ENCODE data around the gene SOD3. TPM values are rescaled to one million over a fixed set of nuclear protein-coding genes. Genes with fewer than 3 reads are reported as not detected.

The SOD3 gene
- total RNA-seq, 1 experiment from 2014 or later, result not detected

DNA sequence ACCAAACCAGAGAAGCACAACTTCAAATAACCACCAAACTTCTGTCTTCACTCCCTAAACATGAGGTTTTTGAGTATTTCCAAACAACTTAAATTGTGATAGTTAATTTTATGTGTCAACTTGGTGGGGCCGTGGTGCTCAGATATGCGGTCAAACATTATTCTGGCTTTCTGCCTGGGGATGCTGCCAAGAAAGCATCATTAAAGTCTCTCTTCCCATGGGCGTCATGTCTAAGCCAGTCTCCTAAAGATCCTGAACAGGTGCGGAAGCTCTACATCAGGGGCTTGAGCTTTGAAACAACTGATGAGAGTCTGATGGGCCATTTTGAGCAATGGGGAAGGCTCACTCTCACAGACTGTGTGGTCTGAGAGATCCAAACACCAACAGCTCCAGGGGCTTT lies 24.1 kb upstream of the SOD3 start:
- no peaks in the 10 kb centered on the region for H3K27me3 ChIP-seq
- no peaks in the 10 kb centered on the region for H3K36me3 ChIP-seq
- no peak for DNase-seq
- H3K9me3 ChIP-seq, result no peaks in the 10 kb centered on the region
- no peak overlapping the region for H3K4me3 ChIP-seq

- no peak for DNase-seq
- no peaks in the 10 kb centered on the region for H3K9me3 ChIP-seq
- H3K4me3 ChIP-seq, result no peak overlapping the region
- H3K27me3 ChIP-seq, result no peaks in the 10 kb centered on the region
- H3K36me3 ChIP-seq, result no peaks in the 10 kb centered on the region
Observed at GRCh38 chr4:24772061-24772705, 23.2 kb upstream of the SOD3 start.

DNA sequence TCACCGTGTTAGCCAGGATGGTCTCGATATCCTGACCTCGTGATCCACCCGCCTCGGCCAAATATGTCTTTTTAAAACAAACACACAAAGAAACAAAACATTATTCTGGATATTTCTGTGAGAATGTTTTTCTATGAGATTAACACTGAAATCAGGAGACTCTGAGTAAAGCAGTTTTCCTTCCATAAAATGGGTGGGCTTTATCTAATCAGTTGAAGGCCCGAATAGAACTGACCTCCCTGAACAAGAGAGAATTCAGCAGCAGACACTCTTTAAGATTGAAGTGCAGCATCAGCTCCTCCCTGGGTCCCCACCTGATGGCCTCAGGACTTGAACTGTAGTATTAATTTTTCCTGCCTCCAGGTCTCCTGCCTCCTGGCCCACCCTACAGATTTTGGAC lies 22.4 kb upstream of the SOD3 start:
- Histone ChIP-seq H3K4me3 (no peak overlapping the region), H3K9me3 (no peaks in the 10 kb centered on the region), H3K36me3 (no peaks in the 10 kb centered on the region), H3K27me3 (no peaks in the 10 kb centered on the region)
- no peak for DNase-seq

- Histone ChIP-seq H3K27me3 (no peaks in the 10 kb centered on the region), H3K4me3 (no peak overlapping the region), H3K9me3 (no peaks in the 10 kb centered on the region), H3K36me3 (no peaks in the 10 kb centered on the region)
- DNase-seq, result no peak
Observed at GRCh38 chr4:24774452-24774851, 20.9 kb upstream of the SOD3 start.

GRCh38 chr4:24775032-24775605 lies 20.3 kb upstream of the SOD3 start:
- H3K27me3 ChIP-seq, result no peaks in the 10 kb centered on the region
- no peak overlapping the region for H3K4me3 ChIP-seq
- DNase-seq, result no peak
- H3K36me3 ChIP-seq, result no peaks in the 10 kb centered on the region
- H3K9me3 ChIP-seq, result no peaks in the 10 kb centered on the region

- Histone ChIP-seq H3K36me3 (no peaks in the 10 kb centered on the region), H3K4me3 (no peak overlapping the region), H3K27me3 (no peaks in the 10 kb centered on the region), H3K9me3 (no peaks in the 10 kb centered on the region)
- DNase-seq, result no peak
Observed at GRCh38 chr4:24775750-24776149, 19.6 kb upstream of the SOD3 start.

DNA sequence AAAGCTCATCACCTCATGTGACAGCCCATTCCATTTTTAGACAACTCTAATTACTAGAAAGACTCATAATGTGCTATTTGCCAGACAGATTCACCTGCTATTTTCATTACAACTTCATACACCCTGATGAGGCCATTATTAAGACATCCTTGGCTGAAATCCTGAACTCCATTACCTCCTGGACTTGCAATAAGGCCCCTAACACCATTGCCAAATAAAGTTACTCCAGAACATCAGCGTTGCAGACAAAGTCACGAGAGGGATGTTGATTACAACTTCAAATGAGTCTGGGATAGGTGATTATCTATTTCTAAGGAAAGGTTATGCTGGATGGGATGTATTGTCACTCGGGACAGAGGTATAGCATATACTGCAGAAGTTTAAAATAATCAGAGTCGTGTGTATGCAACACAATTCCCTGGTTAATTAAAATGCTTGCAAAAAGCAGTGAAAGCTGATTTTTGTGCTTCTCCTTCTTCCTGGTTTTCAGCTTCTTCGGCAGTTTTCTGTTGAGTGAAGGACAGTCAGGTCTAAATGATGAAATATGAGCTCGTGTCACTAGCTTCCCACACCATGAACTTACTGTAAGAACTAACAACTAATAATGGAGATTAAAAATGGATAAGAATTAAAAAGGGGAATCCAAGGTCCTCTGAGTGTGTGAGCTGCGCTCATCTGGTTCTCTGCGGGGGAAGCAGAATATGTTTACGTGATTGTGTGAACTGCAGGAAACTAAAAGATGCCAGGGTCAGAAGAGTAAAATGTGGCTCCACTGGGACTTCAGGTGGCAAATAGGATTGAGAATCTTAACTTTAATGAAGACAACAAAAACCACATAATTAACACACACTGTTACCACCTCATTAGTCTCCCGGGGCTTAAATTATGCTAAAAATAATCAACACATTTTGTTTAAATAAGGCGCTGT lies 17.6 kb upstream of the SOD3 start:
- Histone ChIP-seq H3K4me3 (no peak overlapping the region), H3K27me3 (no peaks in the 10 kb centered on the region), H3K9me3 (no peaks in the 10 kb centered on the region), H3K36me3 (no peaks in the 10 kb centered on the region)
- no peak for DNase-seq

GRCh38 chr4:24778464-24779225 lies 16.7 kb upstream of the SOD3 start:
- DNase-seq, result peak; percentile 80
- no peaks in the 10 kb centered on the region for H3K36me3 ChIP-seq

GRCh38 chr4:24780936-24781495 lies 14.4 kb upstream of the SOD3 start:
- DNase-seq, result no peak
- Histone ChIP-seq H3K27me3 (no peaks in the 10 kb centered on the region), H3K9me3 (no peaks in the 10 kb centered on the region), H3K4me3 (no peak overlapping the region), H3K36me3 (no peaks in the 10 kb centered on the region)

More at GRCh38 chr4:24778464-24779225, 16.7 kb upstream of the SOD3 start:
- Histone ChIP-seq H3K4me3 (no peak overlapping the region), H3K27me3 (no peaks in the 10 kb centered on the region), H3K9me3 (no peaks in the 10 kb centered on the region)

DNA sequence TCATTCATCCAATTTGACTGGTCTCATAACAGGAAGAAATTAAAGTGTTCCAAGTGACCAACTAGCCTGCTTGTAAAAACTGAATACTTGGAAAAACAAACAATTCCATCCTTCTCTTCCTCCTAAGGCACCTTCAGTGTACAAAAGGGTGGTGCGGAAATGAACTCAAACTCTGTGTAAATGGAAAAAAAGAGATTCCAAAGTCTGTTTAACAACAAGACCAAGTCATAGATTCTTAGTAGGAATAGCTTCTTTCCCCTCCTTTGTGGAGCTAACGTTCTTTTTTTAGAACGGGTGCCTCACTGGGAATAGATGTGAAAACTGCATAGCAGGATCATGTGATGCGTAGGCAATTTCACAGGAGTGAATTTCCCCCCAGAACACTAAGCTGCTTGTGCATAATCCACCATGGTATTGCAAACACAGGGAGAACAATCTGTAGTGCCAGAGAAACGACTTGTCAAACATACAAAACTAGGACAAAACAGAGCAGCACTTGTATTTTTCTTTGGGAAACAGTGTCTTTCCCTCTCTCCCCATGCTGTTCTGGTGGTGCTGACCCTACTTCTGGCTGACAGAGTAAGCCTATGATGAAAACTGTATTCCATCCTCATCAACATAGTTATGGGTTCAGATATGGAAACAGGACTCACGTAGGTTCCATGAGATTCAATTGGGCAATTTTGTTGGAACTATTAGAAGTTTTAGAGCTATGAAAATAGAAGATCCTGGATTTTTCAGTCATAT lies 13.2 kb upstream of the SOD3 start:
- DNase-seq, result no peak
- Histone ChIP-seq H3K4me3 (no peak overlapping the region), H3K27me3 (no peaks in the 10 kb centered on the region), H3K36me3 (no peaks in the 10 kb centered on the region), H3K9me3 (0 out of 2 replicates have a peak, but pooled peaks cover under 1% of the 10 kb centered on the region)

DNA sequence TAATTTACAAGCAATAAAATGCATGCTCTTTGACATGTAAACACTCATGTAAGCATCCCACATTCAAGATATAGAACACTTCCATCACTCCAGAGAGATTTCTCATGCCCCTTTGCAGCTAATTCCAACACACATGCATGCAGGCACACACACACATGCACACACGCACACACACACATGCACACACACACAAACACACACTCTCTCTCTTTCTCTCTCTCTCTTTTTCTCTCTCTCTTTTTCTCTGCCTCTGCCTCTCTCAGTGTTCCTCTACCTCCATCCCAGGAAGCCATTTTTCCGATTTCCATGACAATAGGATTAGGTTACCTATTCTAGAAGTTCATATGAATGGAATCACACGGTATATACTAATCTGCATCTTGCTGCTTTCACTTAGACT lies 11.9 kb upstream of the SOD3 start:
- no peak for DNase-seq
- Histone ChIP-seq H3K4me3 (no peak overlapping the region), H3K27me3 (no peaks in the 10 kb centered on the region), H3K9me3 (0 out of 2 replicates have a peak, but pooled peaks cover 5% of the 10 kb centered on the region), H3K36me3 (no peaks in the 10 kb centered on the region)

GRCh38 chr4:24791043-24791442 lies 4.3 kb upstream of the SOD3 start:
- H3K4me3 ChIP-seq, result no peak overlapping the region

DNA sequence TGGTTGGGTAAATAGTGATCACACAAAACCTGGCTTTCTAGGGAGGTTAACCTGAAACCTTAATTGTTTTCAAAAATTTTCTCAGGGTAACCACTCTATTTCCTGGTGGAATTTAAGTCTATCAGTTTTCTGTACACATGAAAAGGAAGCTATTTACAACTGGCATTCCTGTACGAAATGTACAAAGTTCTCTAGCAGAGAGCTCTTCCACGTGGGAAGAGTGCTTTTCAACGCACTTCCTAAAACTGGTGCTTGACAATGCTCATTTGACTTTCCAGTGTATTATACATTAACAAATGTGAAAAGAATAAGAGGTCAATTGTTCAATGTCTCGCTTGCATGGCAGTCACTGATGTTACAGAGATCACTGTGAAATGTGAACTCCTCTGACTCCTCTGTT lies 2.8 kb upstream of the SOD3 start:
- H3K36me3 ChIP-seq, result no peaks in the 10 kb centered on the region
- no peak overlapping the region for H3K4me3 ChIP-seq
- H3K27me3 ChIP-seq, result no peaks in the 10 kb centered on the region
- H3K9me3 ChIP-seq, result 0 out of 2 replicates have a peak, but pooled peaks cover under 1% of the 10 kb centered on the region
- DNase-seq, result no peak

More at GRCh38 chr4:24791043-24791442, 4.3 kb upstream of the SOD3 start:
- H3K9me3 ChIP-seq, result 0 out of 2 replicates have a peak, but pooled peaks cover 5% of the 10 kb centered on the region
- H3K27me3 ChIP-seq, result no peaks in the 10 kb centered on the region
- H3K36me3 ChIP-seq, result no peaks in the 10 kb centered on the region
- no peak for DNase-seq

DNA sequence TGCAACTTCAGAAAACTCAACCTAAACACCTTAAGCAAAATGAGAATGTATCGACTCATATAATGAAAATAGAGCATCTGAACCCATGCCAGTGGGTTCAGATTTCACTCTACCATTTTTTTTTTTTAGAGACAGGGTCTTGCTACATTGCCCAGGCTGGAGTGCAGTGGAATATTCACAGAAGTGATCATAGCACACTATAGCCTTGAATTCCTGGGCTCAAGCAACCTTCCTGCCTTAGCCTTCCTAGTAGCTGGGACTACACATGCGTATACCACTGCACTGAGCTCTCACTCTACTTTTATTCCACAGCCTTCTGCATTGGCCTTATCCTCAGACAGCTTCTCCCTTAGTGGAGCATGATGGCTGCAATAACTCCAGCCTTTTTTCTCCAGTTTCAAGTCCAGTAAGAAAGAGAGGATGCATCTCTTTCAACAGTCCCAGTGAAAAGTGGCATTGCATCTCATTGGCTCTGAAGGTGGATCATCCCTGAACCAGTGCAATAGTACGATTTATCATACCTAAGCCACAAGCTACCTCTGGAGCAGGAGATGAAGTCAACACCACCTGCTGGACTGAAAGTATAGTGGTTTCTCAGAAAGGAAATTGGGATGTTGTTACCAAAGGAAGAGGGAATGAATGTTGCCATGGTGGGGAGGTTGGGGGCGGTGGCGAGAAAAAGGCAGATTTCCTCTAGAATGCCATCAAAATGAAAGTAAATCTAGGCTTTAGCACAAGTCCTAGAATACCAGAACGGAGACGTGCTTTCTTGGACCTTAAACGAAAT lies 2.0 kb upstream of the SOD3 start:
- H3K27me3 ChIP-seq, result no peaks in the 10 kb centered on the region
- no peaks in the 10 kb centered on the region for H3K9me3 ChIP-seq
- H3K4me3 ChIP-seq, result no peak overlapping the region
- no peaks in the 10 kb centered on the region for H3K36me3 ChIP-seq
- DNase-seq, result no peak

DNA sequence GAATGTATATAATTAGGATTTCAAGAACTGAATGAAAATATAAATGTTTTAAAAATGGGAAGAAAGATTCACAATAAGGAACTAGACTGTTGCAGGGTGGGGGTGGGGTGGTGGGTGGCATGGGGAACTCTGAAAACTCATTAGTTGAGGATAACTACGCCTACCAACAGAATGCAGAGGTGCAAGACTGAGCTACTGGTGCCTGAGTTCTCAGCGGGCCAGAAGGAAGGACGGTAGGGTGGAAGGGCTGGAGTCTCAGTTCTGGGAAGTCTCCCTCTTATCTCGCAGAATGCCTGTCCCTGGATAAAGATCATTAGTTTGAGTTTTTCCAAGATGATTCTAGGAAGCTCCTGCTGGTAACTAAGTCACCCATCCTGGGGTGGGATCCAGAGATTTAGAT lies 1.3 kb upstream of the SOD3 start:
- H3K4me3 ChIP-seq, result no peak overlapping the region
- no peak for DNase-seq
- no peaks in the 10 kb centered on the region for H3K9me3 ChIP-seq
- H3K36me3 ChIP-seq, result no peaks in the 10 kb centered on the region
- no peaks in the 10 kb centered on the region for H3K27me3 ChIP-seq
